NCI-H345 treated with DMSO at 0.1 percent for 48 hours (cell line): ENCODE data around the gene QKI.
"Not testable (repeated sequence)": the region's sequence is repeated elsewhere in the genome, so short reads cannot be mapped to it uniquely, and the experiment has no call there.

Experiments used
- DNase-seq: peaks from one replicate; lab custom pipeline; 2025; ENCODE audit not compliant: unreplicated experiment; lab: John Stamatoyannopoulos, UW

Gene QKI

DNA sequence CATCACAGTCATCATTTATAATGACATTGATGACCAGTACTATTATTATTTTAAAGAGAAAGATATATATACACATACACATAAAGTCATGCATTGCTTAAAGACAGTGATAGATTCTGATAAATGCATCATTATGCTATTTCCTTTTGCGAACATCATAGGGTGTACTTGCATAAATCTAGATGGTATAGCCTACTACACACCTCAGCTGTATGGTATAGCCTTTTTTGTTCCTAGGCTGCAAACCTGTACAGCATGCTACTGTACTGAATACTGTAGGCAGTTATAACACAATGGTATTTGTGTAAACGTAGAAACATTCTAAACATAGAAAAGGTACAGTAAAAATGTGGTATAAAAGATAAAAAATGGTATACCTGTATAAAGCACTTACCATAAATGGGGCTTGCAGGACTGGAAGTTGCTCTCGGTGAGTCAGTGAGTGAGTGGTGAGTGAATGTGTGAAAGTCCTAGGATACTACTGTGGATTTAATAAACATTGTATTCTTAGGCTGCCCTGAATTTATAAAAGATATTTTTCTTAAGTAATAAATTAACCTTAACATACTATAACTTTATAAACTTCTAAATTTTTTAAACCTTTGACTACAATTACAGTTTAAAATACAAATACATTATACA, 23.9 kb downstream of the QKI start:
- no peak for DNase-seq

- DNase-seq, result no peak
These were observed 24.4 kb downstream of the QKI start for GRCh38 chr6:163438940-163439335.

DNA sequence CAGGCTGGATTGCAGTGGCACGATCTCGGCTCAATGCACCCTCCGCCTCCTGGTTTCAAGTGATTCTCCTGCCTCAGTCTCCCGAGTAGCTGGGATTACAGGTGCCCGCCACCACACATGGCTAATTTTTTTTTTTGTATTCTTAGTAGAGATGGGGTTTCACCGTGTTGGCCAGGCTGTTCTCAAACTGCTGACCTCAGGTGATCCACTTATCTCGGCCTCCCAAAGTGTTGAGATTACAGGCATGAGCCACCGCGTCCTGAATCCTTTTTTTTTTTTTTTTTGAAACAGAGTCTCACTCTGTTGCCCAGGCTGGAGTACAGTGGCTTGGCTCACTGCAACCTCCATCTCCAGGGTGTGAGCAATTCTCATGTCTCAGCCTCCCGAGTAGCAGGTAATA, 24.9 kb downstream of the QKI start:
- not testable (repeated sequence) for DNase-seq

GRCh38 chr6:163439997-163440396, 25.5 kb downstream of the QKI start:
- DNase-seq, result no peak

DNA sequence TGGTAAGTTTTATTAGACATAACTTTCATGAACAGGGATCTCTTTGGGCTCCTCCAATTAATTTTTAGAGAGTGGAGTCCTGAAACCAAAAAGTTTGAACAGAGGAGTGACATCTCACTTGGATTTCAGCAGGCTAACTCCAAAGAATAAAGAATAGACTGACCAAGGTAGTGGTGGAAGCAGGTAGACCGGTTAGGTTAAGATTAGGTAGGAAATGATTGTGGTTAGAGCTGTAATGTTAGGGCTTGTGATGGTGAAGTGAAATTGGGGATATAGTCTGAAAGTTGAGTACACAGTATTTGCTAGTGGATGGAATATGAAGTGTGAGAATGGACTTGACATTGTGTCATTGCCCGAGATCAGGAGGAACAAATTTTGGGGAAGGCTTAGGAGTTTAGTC, 27.8 kb downstream of the QKI start:
- no peak for DNase-seq

- DNase-seq, result no peak
These were observed 29.6 kb downstream of the QKI start for GRCh38 chr6:163444077-163444476.

DNA sequence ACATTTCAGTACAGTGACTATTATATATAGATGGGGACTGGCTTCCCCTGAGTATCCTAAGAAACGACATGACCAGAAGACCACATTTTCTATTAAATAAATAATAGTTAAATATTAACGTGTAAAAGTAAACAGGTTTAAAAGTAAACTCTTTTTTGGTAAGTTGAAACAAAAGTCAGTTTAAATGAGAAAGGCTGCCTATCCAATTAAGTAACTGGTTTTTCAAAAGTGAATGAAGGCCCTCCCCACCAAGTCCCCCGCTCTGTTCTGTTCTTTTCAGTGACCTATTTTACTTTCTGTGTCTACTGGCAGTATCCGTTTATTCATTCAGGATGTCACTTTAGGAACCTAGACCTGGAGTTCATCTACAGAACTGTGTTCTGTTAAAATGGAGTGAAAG, 32.0 kb downstream of the QKI start:
- no peak for DNase-seq

DNA sequence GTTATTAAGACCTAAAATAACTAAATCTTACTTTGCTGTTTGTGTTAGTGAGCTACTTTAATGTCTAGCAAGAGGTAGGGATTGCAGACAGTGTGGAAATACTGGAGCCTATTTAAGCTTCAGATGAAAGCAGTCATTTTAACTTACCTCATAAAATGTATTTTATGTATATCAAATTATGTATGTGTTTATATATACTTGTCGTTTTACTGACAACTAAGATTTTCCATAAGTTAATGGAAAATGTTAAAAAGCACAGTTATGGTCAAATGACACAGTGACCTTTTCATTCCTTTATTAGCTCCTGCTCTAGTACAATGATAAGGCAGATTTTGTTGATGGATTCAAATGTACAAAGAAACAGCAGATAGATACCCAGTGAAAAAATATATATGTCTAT, 34.6 kb downstream of the QKI start:
- no peak for DNase-seq

DNA sequence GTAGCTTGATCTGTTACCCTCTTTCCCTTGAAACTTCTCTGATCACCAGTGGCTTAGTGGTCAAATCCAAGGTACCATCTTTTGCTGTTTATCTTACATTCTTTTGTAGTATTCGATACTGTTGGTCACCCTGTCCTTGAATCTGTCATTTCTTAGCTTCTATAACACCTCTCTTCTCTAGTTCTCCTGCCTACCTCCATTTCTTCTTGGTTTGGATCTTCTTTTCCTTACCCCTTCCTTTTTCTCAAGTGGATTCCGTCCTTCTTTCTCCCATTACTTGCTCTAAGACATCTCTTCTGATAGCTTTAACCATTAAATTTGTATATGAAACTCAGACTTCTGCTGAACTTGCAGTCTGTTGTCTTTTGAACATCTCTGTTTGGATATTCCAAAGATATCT, 39.9 kb downstream of the QKI start:
- DNase-seq, result no peak

GRCh38 chr6:163455552-163455951, 41.0 kb downstream of the QKI start:
- DNase-seq, result no peak

DNA sequence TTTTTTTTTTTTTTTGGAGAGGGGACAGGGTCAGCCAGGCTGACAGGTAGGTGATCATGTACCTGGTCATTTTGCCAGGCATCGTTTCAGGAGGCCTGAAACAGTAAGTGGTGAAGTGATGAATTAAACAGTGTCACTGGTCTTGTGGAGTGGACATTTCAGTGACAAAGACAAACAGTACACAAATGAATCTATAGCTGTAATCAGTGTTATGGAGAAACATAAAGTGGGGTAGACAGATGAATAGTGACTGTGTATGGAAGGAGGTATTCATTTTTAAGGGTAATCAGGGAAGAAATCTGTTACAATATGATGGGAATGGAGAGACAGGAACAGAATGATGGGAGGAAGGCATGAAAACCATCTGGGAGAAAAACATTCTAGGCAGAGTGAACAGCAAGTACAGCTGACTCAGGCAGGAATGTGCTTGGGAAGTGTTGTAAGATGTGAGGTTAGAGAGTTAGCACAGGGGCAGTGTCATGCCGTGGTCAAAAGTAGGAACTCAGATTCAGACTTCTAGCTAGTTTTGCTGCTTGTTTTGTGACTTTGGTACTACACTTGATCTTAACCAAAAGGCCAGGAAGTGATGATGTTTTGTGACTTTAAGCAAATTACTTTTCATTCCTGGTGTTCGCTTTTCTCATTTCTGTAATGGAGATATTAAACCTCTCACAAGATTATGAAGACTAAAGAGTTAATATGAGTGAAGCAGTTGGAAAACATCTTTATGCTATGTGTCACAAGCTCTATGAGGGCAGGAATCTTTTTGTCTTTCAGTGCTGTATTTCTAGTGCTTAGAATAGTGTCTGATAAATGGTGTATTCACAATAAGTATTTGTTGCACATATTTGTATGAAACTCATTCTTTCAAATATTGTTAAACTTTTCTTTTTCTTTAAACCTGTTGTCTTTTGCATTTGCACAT, 43.4 kb downstream of the QKI start:
- no peak for DNase-seq

DNA sequence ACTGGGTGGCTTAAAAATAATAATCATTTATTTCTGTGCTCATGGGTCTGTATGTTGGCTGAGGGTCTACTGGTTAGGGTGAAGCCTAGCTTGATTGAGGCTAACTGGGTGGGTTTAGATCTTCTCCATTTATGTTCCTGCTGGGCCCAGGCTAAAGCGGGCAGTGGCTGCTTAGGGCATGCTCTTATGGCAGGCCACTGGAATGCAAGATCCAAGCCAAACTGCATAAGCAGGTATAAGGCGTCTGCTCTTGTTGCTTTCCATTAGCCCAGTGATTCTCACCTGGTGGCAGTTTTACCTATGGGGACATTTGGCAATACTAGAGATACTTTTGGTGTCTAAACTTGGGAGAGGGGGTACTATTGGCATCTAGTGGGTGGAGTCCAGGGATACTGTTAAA, 44.5 kb downstream of the QKI start:
- DNase-seq, result no peak

GRCh38 chr6:163459536-163459935, 45.0 kb downstream of the QKI start:
- no peak for DNase-seq

- no peak for DNase-seq
These were observed 45.8 kb downstream of the QKI start for GRCh38 chr6:163460307-163460782.

GRCh38 chr6:163461696-163462095, 47.2 kb downstream of the QKI start:
- DNase-seq, result no peak

DNA sequence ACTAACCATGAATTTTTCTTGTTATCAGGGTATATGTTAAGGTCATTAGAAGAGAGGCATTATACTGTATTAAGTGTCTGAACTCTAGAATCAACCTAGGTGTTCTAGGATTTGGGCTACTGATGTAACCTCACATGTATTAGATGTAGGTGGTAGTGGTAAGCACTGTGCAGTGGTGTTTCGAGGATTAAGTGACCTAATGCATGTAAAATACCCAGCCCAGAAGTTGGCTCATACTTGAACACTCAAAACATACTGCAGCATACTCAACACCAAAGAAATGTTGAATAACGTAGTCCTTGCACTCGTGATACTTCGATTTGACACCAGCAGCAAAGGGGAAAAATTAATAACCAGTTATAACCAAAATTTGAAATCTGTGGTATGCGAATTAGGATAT, 48.7 kb downstream of the QKI start:
- DNase-seq, result no peak

- no peak for DNase-seq
These were observed 49.3 kb downstream of the QKI start for GRCh38 chr6:163463795-163464194.

DNA sequence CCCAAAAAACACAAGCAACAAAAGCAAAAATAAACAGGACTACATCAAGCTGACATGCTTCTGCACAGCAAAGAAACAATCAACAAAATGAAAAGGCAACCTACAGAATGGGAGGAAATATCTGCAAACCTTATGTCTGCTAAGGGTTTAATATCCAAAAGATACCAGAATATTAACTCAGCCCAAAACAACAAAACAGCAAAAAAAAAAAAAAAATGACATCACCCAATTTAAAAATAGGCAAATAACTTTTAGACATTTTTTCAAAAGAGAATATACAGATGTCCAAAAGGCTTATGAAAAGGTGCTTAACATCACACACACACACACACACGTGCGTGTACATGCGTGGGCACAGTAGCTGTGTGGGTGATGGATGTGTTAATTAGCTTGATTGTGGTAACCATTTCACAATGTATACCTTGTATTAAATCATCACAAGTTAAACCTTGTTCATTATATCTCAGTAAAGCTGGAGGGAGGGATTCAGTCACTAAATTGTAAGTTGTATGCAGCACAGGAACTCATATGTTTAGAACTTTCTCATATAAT, 52.4 kb downstream of the QKI start:
- no peak for DNase-seq

GRCh38 chr6:163468738-163469137, 54.2 kb downstream of the QKI start:
- no peak for DNase-seq

DNA sequence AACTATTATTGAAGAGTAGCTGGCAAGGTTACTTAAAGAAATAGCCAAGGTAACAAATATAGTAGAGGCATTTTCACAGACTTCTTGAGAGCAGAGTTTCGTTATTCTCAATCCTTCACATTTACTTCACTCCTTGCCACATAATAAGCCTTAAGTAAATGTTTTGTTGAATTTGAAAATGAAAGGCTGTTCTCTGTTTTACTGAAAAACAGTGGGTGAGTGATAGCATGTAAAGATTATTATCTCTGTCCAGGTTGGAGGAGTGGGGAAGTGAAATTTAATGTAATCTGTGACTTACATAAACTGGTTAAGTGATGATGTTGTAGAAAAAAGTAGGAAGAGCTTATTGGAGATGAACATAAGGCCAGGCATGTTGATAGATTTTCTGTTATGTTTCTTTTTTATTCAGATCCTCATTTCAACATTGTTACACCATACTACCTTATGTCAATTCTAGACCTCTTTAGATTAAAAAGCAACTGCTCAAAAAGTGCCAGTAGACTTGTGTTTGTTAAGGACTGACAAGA, 55.0 kb downstream of the QKI start:
- no peak for DNase-seq

- no peak for DNase-seq
These were observed 56.1 kb downstream of the QKI start for GRCh38 chr6:163470611-163471010.

DNA sequence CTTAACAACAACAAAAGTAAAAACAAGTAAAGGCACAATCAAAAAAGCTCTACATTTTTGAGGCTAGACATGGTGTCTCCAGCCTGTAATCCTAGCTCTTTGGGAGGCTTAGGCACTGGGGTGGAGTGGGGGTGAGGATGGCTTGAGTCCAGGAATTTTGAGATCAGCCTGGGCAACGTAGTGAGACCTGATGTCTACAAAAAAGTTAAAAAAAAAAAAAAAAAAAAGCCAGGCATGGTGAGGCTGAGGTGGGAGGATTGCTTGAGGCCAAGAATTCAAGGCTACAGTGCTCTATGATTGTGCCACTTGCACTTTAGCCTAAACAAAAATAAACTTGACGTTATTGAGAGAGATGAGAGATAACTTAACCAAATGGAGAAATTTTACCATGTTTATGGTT, 60.1 kb downstream of the QKI start:
- DNase-seq, result no peak
